ENCODE measurements around the gene TAOK2.

Gene TAOK2

GRCh38 chr16:29963021-29963743, 10.5 kb upstream of the TAOK2 start:
- no peak for DNase-seq

- no peak for DNase-seq
These were observed 5.5 kb upstream of the TAOK2 start for GRCh38 chr16:29968205-29968604.

GRCh38 chr16:29971304-29971703, 2.4 kb upstream of the TAOK2 start:
- DNase-seq = no peak

- no peak for DNase-seq
These were observed 1.2 kb upstream of the TAOK2 start for GRCh38 chr16:29972500-29972899.

GRCh38 chr16:29972992-29973383, 680 bp upstream of the TAOK2 start:
- DNase-seq = no peak

GRCh38 chr16:29974291-29975133, 844 bp downstream of the TAOK2 start:
- no peak for DNase-seq

- DNase-seq = no peak
These were observed 1.5 kb downstream of the TAOK2 start for GRCh38 chr16:29975134-29975538.

GRCh38 chr16:29975811-29976511, 2.3 kb downstream of the TAOK2 start:
- DNase-seq = no peak

- no peak for DNase-seq
These were observed 3.6 kb downstream of the TAOK2 start for GRCh38 chr16:29977063-29977825.

GRCh38 chr16:29978081-29978480, 4.4 kb downstream of the TAOK2 start:
- DNase-seq = no peak

- DNase-seq = no peak
These were observed 5.0 kb downstream of the TAOK2 start for GRCh38 chr16:29978564-29979270.

GRCh38 chr16:29982560-29983419, 9.1 kb downstream of the TAOK2 start:
- no peak for DNase-seq

GRCh38 chr16:29983420-29984136, 9.9 kb downstream of the TAOK2 start:
- no peak for DNase-seq

- DNase-seq = no peak
These were observed 10.6 kb downstream of the TAOK2 start for GRCh38 chr16:29984137-29984763.

- no peak for DNase-seq
These were observed 11.1 kb downstream of the TAOK2 start for GRCh38 chr16:29984764-29985147.

- DNase-seq = no peak
These were observed 11.7 kb downstream of the TAOK2 start for GRCh38 chr16:29985271-29985811.

- no peak for DNase-seq
These were observed 12.6 kb downstream of the TAOK2 start for GRCh38 chr16:29986231-29986630.

- no peak for DNase-seq
These were observed 13.3 kb downstream of the TAOK2 start for GRCh38 chr16:29986931-29987330.

- DNase-seq = no peak
These were observed 13.9 kb downstream of the TAOK2 start for GRCh38 chr16:29987371-29988085.
